NCI-H1092 treated with DMSO at 0.1 percent for 48 hours (cell line): Measurements from ENCODE around the gene HDLBP.
"Not testable (repeated sequence)": the region's sequence is repeated elsewhere in the genome, so short reads cannot be mapped to it uniquely, and the experiment has no call there.

ENCODE experiments used
- DNase-seq: peaks from one replicate; lab custom pipeline; 2025; lab: John Stamatoyannopoulos, UW

The HDLBP gene

DNA sequence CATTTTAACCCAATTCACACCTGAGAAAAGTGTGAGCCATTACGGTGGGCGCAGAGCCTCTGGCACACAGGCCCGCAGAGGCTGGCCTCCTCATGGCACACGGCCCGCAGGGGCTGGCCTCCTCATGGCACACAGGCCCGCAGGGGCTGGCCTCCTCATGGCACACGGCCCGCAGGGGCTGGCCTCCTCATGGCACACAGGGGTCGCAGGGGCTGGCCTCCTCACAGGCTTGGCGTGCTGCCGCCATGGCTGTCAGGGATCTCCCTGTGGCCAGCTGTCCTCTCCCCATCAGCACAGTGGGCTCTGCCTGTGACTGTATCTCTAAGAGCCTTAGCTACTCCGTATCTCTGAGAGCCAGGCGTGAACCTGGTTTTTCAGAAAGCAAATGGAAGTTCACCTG, 102.4 kb downstream of the HDLBP start:
- DNase-seq = no peak

- DNase-seq = no peak
These were observed 104.2 kb downstream of the HDLBP start for GRCh38 chr2:241211276-241211675.

GRCh38 chr2:241209271-241209670, 106.2 kb downstream of the HDLBP start:
- DNase-seq = no peak

- no peak for DNase-seq
These were observed 107.4 kb downstream of the HDLBP start for GRCh38 chr2:241208058-241208457.

DNA sequence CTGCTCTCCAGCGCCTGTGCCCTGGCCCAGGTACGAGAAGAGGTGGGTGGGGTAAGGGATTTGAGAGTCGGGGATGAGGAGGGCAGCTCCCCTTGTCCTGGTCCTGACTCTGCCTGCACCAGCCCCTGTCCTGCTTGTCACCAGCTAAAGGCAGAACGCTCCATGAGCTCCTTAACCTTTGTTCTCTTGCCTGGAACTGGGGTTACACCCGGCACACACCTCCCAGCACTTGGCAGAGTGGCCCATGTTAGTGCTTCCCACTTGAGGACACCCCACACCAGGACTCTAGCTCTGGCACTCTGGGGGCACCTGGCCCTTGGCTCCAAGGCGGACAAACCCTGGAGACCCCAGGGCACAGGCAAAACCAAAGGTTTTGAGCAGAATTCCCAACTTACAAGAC, 107.8 kb downstream of the HDLBP start:
- no peak for DNase-seq

- DNase-seq = no peak
These were observed 108.3 kb downstream of the HDLBP start for GRCh38 chr2:241207151-241207550.

DNA sequence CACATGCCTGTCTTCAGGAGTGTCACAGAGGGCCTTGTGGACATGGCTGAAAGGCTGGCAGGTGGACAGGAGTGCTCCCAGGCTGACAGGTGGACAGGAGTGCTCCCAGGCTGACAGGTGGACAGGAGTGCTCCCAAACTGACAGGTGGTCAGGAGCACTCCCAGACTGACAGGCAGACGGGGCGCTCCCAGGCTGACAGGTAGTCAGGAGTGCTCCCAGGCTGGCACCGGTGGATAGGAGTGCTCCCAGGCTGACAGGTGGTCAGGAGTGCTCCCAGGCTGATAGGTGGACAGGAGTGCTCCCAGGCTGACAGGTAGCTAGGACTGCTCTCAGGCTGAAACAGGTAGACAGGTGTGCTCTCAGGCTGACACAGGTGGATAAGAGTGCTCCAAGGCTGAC, 110.4 kb downstream of the HDLBP start:
- no peak for DNase-seq

GRCh38 chr2:241204490-241204889, 111.0 kb downstream of the HDLBP start:
- DNase-seq = no peak

GRCh38 chr2:241204010-241204384, 111.5 kb downstream of the HDLBP start:
- no peak for DNase-seq

GRCh38 chr2:241203218-241204009, 112.1 kb downstream of the HDLBP start:
- no peak for DNase-seq

- DNase-seq = no peak
These were observed 112.8 kb downstream of the HDLBP start for GRCh38 chr2:241202681-241203080.

DNA sequence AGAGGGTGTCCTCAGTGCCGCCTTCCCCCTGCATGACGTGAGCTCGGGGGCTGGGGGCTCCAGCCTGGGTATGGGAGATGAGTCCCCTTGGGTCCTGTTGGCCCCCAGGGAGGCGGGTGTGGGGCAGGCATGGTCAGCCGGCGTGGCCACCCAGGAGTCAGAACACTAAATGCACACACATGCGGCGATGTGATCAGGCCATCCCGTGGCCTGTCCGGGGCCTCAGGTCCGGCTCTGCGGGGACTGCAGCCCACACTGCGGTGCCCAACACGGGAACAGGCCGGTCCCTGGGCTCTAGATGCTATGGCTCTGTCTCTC, 113.2 kb downstream of the HDLBP start:
- DNase-seq = no peak

DNA sequence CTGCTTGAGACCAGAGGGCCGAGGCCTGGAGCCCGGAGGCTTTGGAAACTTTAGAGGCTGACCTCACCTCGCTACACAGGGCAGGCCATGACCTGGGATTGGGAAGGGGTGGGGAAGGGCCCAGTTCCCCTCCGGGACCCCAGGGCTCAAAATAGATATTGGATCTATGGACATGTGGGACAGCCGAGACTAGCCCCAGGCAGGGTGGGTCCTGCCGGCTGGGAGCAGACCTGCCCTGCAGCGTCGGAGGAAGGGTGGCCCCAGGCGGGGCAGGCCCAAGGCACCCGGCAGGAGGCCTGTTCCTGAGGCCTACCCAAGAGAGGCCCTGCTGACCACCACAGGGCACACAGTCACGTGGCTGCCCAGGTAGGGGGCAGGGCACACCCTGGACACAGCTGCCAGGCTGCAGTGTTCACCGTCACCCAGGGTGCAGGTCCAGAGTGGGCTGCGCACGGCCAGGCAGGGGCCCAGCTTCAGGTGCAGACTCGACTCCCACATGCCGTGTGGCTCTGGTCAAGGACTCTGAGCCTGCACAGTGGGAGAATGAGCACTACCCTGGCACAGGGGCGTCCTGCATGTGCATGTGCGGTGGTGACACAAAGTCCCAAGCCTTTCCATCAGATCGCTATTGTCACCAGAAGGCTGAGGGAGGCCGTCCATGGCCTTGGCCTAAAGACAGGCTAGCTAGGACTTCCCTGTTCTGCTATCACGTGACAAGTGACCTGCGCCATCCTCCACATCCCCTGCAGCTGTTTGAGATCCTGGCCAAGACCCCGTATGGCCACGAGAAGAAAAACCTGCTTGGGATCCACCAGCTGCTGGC, 113.8 kb downstream of the HDLBP start:
- no peak for DNase-seq

DNA sequence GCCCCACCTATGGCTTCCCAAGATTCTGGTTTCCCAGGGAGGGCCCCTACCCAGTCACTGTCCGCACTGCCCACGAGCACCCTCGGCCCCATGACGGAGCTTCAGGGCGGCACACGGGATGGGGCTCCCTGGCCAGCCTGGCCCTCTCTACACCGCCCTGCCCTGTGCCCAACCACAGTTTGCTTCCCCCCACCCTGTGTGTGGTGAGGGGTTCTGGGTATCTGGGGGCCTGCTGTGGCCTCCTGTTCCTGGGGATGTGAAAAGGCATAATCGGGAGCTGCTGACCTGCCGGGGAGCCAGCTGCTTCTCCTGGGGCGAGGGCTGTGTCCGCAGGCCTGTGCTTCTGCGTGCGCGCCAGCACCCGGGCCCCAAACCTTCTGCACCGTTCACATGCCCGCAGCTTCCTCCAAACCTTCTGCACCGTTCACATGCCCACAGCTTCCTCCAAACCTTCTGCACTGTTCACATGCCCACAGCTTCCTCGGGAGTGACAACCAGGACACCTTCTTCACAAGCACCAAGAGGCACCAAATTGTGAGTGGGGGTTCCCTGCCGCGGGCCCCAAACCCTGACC, 114.6 kb downstream of the HDLBP start:
- no peak for DNase-seq

GRCh38 chr2:241199897-241200821, 115.3 kb downstream of the HDLBP start:
- no peak for DNase-seq

DNA sequence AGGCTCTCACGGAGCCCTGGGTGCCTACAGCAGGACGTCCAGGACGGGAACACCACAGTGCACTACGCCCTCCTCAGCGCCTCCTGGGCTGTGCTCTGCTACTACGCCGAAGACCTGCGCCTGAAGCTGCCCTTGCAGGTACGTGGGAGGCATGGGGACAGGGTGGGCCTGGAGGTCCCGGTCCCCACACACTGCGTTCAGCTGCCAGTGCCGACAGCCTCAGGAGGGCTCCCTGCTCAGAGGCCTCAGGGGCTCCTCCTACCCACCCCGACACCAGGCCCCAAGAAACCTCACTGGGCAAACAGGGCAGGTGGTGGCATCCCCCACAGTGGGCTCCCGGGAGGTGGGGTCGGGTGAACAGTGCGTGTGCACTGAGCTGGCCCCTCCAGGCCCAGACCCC, 116.2 kb downstream of the HDLBP start:
- no peak for DNase-seq

DNA sequence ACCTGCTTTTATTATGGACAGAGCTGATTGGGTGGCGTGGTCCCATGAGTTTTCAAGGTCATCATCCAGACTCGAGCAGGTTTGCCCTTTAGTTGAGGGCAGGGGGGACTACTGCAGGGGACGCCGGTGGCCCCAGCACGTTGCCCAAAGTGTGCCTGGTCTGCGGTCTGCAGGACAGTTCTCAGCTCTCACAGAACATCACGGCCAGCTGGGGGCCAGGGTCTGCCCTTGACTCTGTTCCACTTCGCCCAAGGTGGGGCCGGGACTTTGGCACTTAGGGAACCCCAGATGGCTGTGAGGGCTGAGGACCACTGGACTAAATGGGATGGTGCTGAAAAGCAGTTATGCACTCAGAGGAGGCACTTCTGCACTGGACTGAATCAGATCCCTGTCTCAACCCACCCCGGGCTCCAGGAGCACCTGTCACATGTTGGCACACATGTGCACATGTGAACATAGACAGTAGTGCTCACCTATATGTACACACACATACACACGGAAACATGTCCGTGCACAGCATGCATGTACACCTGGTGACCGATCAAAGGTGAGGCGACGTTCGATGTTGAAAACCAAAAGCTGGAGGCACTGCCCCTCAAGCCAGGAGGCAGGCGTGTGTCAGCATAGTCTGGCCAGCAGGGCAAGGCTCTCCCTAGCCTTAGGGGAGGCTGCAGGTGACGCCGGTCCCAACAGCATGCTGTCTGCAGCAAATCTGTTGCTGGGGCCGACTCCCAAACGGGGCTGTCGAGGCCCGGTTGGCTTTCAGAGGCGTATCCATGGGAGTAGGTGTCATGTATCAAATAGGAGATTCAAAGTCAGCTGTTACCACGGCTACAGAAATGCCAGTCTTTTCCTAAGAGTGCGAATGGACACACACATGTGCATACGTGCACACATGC, 116.8 kb downstream of the HDLBP start:
- DNase-seq = no peak

DNA sequence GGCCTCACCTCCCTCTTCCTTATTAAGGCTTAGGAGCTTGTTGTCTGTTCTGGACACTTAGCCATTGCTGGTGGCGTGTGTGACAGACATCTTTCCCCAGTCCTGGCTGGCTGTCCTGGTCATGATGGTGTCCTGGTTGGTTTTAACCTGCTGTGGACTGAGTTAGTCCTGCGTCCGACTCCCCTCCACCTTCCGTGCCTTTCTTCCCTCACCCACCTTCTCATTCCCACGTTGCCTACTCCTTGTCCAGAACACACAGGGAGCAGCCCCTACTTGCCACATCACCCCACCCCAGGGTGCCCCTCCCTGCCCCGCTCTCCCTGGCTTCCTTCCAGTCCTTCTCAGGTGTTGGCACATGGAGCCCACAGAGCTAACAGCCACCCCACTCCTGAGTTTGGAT, 117.5 kb downstream of the HDLBP start:
- no peak for DNase-seq

GRCh38 chr2:241197246-241197645, 118.2 kb downstream of the HDLBP start:
- not testable (repeated sequence) for DNase-seq

- no peak for DNase-seq
These were observed 119.9 kb downstream of the HDLBP start for GRCh38 chr2:241195506-241196130.

DNA sequence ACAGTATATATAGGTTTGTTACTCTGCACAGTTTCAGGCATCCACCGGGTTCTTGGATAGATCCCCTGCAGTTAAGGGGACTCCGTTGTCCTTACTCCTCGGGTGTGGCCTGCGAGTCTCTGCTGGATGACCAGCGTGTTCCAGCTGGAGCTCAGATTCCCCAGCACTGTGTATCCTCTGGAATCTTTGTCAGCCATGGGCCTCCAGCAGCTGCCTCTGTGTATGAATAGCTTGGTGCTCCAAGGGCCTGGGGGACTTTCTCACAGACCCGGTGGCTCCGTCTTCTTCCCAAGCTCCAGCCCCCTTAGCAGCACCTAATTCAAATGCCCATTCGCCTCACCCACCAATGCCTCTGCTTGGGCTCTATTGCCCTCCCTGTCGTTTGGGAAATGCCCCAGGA, 120.7 kb downstream of the HDLBP start:
- DNase-seq = no peak
